NB4 (cell line): Measurements from ENCODE around the gene REEP3.

Experiments used
- DNase-seq: peaks from one replicate; pipeline ENCODE4 v3.0.0; 2010; ENCODE audit warnings: low read depth
- H3K4me3 ChIP-seq: one replicate; pipeline ENCODE4 v1.5.1; 2011; ENCODE audit warnings: mild to moderate bottlenecking, low read depth, low read length, moderate library complexity
- CTCF ChIP-seq: IDR thresholded peaks from one replicate; pipeline ENCODE4 v1.5.1; 2012; ENCODE audit warnings: low read depth, low read length
- MAX ChIP-seq: IDR thresholded peaks from 2 replicates; pipeline ENCODE4 v1.6.1; 2011; ENCODE audit warnings: low read depth, low read length
- MYC ChIP-seq: IDR thresholded peaks from 2 replicates; pipeline ENCODE4 v1.6.1; 2011; ENCODE audit warnings: low read depth, low read length
- POLR2A ChIP-seq: IDR thresholded peaks from 2 replicates; pipeline ENCODE4 v1.6.1; 2011; ENCODE audit warnings: mild to moderate bottlenecking; ENCODE audit not compliant: insufficient read length; ENCODE audit errors: extremely low read depth

Gene REEP3

GRCh38 chr10:63574011-63574410 lies 52.8 kb downstream of the REEP3 start:
- H3K4me3 ChIP-seq = no peak overlapping the region
- DNase-seq = no peak
- no peak for TF ChIP-seq MYC
- TF ChIP-seq CTCF = no peak
- no peak for TF ChIP-seq POLR2A
- no peak for TF ChIP-seq MAX

- no peak for TF ChIP-seq MAX
- TF ChIP-seq MYC = no peak
- no peak for TF ChIP-seq CTCF
- TF ChIP-seq POLR2A = no peak
- DNase-seq = no peak
These were observed 55.3 kb downstream of the REEP3 start for GRCh38 chr10:63576501-63576900.

GRCh38 chr10:63578501-63578900 lies 57.3 kb downstream of the REEP3 start:
- TF ChIP-seq MAX (no peak), MYC (no peak), POLR2A (no peak), CTCF (no peak)
- DNase-seq = no peak

More at GRCh38 chr10:63576501-63576900, 55.3 kb downstream of the REEP3 start:
- no peak overlapping the region for H3K4me3 ChIP-seq

GRCh38 chr10:63579371-63580014 lies 58.3 kb downstream of the REEP3 start:
- DNase-seq = no peak
- no peak overlapping the region for H3K4me3 ChIP-seq
- TF ChIP-seq MYC (no peak), MAX (no peak), POLR2A (no peak), CTCF (no peak)

More at GRCh38 chr10:63578501-63578900, 57.3 kb downstream of the REEP3 start:
- no peak overlapping the region for H3K4me3 ChIP-seq

GRCh38 chr10:63582690-63583089 lies 61.5 kb downstream of the REEP3 start:
- TF ChIP-seq MYC = no peak
- TF ChIP-seq CTCF = no peak
- no peak for TF ChIP-seq POLR2A
- no peak for TF ChIP-seq MAX
- no peak for DNase-seq
- H3K4me3 ChIP-seq = no peak overlapping the region

GRCh38 chr10:63583397-63583796 lies 62.2 kb downstream of the REEP3 start:
- no peak for DNase-seq
- TF ChIP-seq MYC (no peak), CTCF (no peak), POLR2A (no peak), MAX (no peak)
- no peak overlapping the region for H3K4me3 ChIP-seq
